Measurements from ENCODE around the gene HDAC3. TPM values are rescaled to one million over a fixed set of nuclear protein-coding genes. Genes with fewer than 3 reads are reported as not detected.

Gene HDAC3
- total RNA-seq, 1 donor: 47.8 TPM

DNA sequence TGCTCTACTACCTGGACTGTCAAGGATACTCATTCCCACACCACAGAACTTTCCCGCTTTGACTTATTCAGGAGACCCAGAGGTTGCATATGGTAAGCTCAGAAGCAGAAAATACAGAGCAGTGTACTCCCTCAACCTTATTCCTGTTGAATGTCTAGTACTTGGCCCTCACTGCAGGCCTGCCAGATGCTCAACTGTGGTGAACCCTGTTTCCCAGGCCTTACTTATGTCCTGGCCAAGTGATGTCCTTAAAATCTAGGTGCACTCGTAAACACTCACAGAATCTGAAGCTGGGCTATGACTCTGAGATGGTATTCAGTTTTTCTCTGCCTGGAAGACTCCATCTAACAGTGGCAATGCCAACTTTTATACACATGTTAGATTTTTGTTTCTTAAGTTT is 38.8 kb downstream of the HDAC3 start:
- no peak overlapping the region for H3K27ac ChIP-seq (ENCODE audit: low read depth, low read length)
- TF ChIP-seq, protein P1, sequence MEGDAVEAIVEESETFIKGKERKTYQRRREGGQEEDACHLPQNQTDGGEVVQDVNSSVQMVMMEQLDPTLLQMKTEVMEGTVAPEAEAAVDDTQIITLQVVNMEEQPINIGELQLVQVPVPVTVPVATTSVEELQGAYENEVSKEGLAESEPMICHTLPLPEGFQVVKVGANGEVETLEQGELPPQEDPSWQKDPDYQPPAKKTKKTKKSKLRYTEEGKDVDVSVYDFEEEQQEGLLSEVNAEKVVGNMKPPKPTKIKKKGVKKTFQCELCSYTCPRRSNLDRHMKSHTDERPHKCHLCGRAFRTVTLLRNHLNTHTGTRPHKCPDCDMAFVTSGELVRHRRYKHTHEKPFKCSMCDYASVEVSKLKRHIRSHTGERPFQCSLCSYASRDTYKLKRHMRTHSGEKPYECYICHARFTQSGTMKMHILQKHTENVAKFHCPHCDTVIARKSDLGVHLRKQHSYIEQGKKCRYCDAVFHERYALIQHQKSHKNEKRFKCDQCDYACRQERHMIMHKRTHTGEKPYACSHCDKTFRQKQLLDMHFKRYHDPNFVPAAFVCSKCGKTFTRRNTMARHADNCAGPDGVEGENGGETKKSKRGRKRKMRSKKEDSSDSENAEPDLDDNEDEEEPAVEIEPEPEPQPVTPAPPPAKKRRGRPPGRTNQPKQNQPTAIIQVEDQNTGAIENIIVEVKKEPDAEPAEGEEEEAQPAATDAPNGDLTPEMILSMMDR (IDR thresholded peaks at IDR 0.05; ENCODE audit: extremely low read depth, low read depth, low read length): no peak
- no peaks in the 10 kb centered on the region for H3K9me3 ChIP-seq (ENCODE audit: low read depth, low read length)
- peaks cover 12% of the 10 kb centered on the region for H3K4me1 ChIP-seq (ENCODE audit: insufficient read depth, low read length)
- H3K4me2 ChIP-seq (ENCODE audit: insufficient read depth, low read length): no peak overlapping the region
- peaks cover 78% of the 10 kb centered on the region for H3K79me2 ChIP-seq (ENCODE audit: insufficient read depth, low read length)
- H3K36me3 ChIP-seq (ENCODE audit: insufficient read depth, low read length): no peaks in the 10 kb centered on the region
- no peaks in the 10 kb centered on the region for H3K27me3 ChIP-seq (ENCODE audit: insufficient read depth, low read length)
- DNase-seq (ENCODE audit: insufficient read length, low spot score, missing footprints): no peak
- no peak overlapping the region for H2AFZ ChIP-seq (ENCODE audit: low read length)
- H4K20me1 ChIP-seq (ENCODE audit: insufficient read depth, low read length): no peaks in the 10 kb centered on the region
- H3K4me3 ChIP-seq (ENCODE audit: insufficient read depth, low read length): no peak overlapping the region

- TF ChIP-seq, protein P1 (IDR thresholded peaks at IDR 0.05; ENCODE audit: extremely low read depth, low read depth, low read length): no peak
- DNase-seq (ENCODE audit: insufficient read length, low spot score, missing footprints): no peak
- peaks cover 12% of the 10 kb centered on the region for H3K4me1 ChIP-seq (ENCODE audit: insufficient read depth, low read length)
- no peak overlapping the region for H3K27ac ChIP-seq (ENCODE audit: low read depth, low read length)
- H4K20me1 ChIP-seq (ENCODE audit: insufficient read depth, low read length): no peaks in the 10 kb centered on the region
- H3K9me3 ChIP-seq (ENCODE audit: low read depth, low read length): no peaks in the 10 kb centered on the region
- H3K4me3 ChIP-seq (ENCODE audit: insufficient read depth, low read length): no peak overlapping the region
- H3K4me2 ChIP-seq (ENCODE audit: insufficient read depth, low read length): no peak overlapping the region
- H3K27me3 ChIP-seq (ENCODE audit: insufficient read depth, low read length): no peaks in the 10 kb centered on the region
- H2AFZ ChIP-seq (ENCODE audit: low read length): no peak overlapping the region
- peaks cover 77% of the 10 kb centered on the region for H3K79me2 ChIP-seq (ENCODE audit: insufficient read depth, low read length)
- no peaks in the 10 kb centered on the region for H3K36me3 ChIP-seq (ENCODE audit: insufficient read depth, low read length)
Observed at GRCh38 chr5:141597394-141597793, 39.3 kb downstream of the HDAC3 start.

- H3K9me3 ChIP-seq (ENCODE audit: low read depth, low read length): no peaks in the 10 kb centered on the region
- H3K27me3 ChIP-seq (ENCODE audit: insufficient read depth, low read length): no peaks in the 10 kb centered on the region
- peaks cover 12% of the 10 kb centered on the region for H3K4me1 ChIP-seq (ENCODE audit: insufficient read depth, low read length)
- H4K20me1 ChIP-seq (ENCODE audit: insufficient read depth, low read length): no peaks in the 10 kb centered on the region
- H2AFZ ChIP-seq (ENCODE audit: low read length): no peak overlapping the region
- no peak overlapping the region for H3K4me2 ChIP-seq (ENCODE audit: insufficient read depth, low read length)
- no peak for DNase-seq (ENCODE audit: insufficient read length, low spot score, missing footprints)
- TF ChIP-seq, protein P1 (IDR thresholded peaks at IDR 0.05; ENCODE audit: extremely low read depth, low read depth, low read length): no peak
- no peaks in the 10 kb centered on the region for H3K36me3 ChIP-seq (ENCODE audit: insufficient read depth, low read length)
- H3K79me2 ChIP-seq (ENCODE audit: insufficient read depth, low read length): peaks cover 72% of the 10 kb centered on the region
- no peak overlapping the region for H3K27ac ChIP-seq (ENCODE audit: low read depth, low read length)
- H3K4me3 ChIP-seq (ENCODE audit: insufficient read depth, low read length): no peak overlapping the region
Observed at GRCh38 chr5:141596867-141597266, 39.8 kb downstream of the HDAC3 start.

- Histone ChIP-seq H3K9me3 (ENCODE audit: low read depth, low read length) (no peaks in the 10 kb centered on the region), H3K36me3 (ENCODE audit: insufficient read depth, low read length) (peaks cover 19% of the 10 kb centered on the region), H3K4me2 (ENCODE audit: insufficient read depth, low read length) (no peak overlapping the region), H3K4me3 (ENCODE audit: insufficient read depth, low read length) (no peak overlapping the region), H4K20me1 (ENCODE audit: insufficient read depth, low read length) (peaks cover 6% of the 10 kb centered on the region), H3K79me2 (ENCODE audit: insufficient read depth, low read length) (peaks cover 63% of the 10 kb centered on the region), H3K4me1 (ENCODE audit: insufficient read depth, low read length) (no peaks in the 10 kb centered on the region), H3K27me3 (ENCODE audit: insufficient read depth, low read length) (no peaks in the 10 kb centered on the region), H3K27ac (ENCODE audit: low read depth, low read length) (no peak overlapping the region), H2AFZ (ENCODE audit: low read length) (no peak overlapping the region)
- TF ChIP-seq, protein P1 (IDR thresholded peaks at IDR 0.05; ENCODE audit: extremely low read depth, low read depth, low read length): no peak
- DNase-seq (ENCODE audit: insufficient read length, low spot score, missing footprints): no peak
Observed at GRCh38 chr5:141590127-141590526, 46.5 kb downstream of the HDAC3 start.
